GM23338 (cell line): ENCODE results near the gene C4orf36. TPM values are rescaled to one million over a fixed set of nuclear protein-coding genes. Genes with fewer than 3 reads are reported as not detected.

Source experiments
- ATAC-seq: fragments of 200-7000 bp; cut with Tn5 transposase; 3 replicates; pipeline ENCODE4 v1.9.1; 2020
- DNase-seq: peaks from one replicate; pipeline ENCODE4 v3.0.0-alpha.2; 2015; ENCODE audit warnings: low spot score
- H2AFZ ChIP-seq: fragments of 200-600 bp; sonication (generic); 2 replicates; pipeline ENCODE4 v1.8.0; 2016; ENCODE audit warnings: antibody characterized with exemption, mild to moderate bottlenecking, moderate library complexity
- H3F3A ChIP-seq: fragments of 200-600 bp; sonication (generic); replicated peaks from 2 replicates; pipeline ENCODE4 v1.8.0; 2017; ENCODE audit warnings: antibody characterized with exemption, mixed run types, low read depth
- H3K27ac ChIP-seq: fragments of 200-600 bp; sonication (generic); 2 replicates; pipeline ENCODE4 v1.6.1; 2016; ENCODE audit warnings: low read depth
- H3K27me3 ChIP-seq: fragments of 200-600 bp; sonication (generic); 2 replicates; pipeline ENCODE4 v1.8.0; 2016; ENCODE audit warnings: mild to moderate bottlenecking, mixed run types, moderate library complexity; ENCODE audit not compliant: insufficient read depth
- H3K36me3 ChIP-seq: fragments of 200-600 bp; sonication (generic); 2 replicates; pipeline ENCODE4 v1.8.0; 2016; ENCODE audit warnings: mild to moderate bottlenecking; ENCODE audit not compliant: insufficient read depth
- H3K4me1 ChIP-seq: fragments of 200-600 bp; sonication (generic); 2 replicates; pipeline ENCODE4 v1.8.0; 2016; ENCODE audit warnings: mild to moderate bottlenecking, moderate library complexity; ENCODE audit not compliant: insufficient read depth
- H3K4me2 ChIP-seq: fragments of 200-600 bp; sonication (generic); 2 replicates; pipeline ENCODE4 v1.7.1; 2017; ENCODE audit warnings: mixed run types
- H3K4me3 ChIP-seq: fragments of 200-600 bp; sonication (generic); 2 replicates; pipeline ENCODE4 v1.6.1; 2016; ENCODE audit warnings: mixed run types
- H3K79me2 ChIP-seq: fragments of 200-600 bp; sonication (generic); replicated peaks from 2 replicates; pipeline ENCODE4 v1.8.0; 2017; ENCODE audit warnings: mild to moderate bottlenecking; ENCODE audit not compliant: insufficient read depth
- H3K9me2 ChIP-seq: fragments of 200-600 bp; sonication (generic); 2 replicates; pipeline ENCODE4 v1.8.0; 2017; ENCODE audit not compliant: insufficient read depth
- H4K20me1 ChIP-seq: fragments of 200-600 bp; sonication (generic); replicated peaks from 2 replicates; pipeline ENCODE4 v1.8.0; 2017; ENCODE audit warnings: mild to moderate bottlenecking; ENCODE audit not compliant: insufficient read depth
- H3K27ac Mint-ChIP-seq: 2 replicates; pipeline ENCODE4 v1.8.0; 2020; ENCODE audit warnings: inconsistent platforms, mild to moderate bottlenecking, moderate library complexity, mixed read lengths
- H3K27me3 Mint-ChIP-seq: 3 replicates; pipeline ENCODE4 v1.8.0; 2022; ENCODE audit warnings: low read depth, mild to moderate bottlenecking, moderate library complexity, mixed read lengths, inconsistent platforms; ENCODE audit not compliant: insufficient read depth, poor library complexity
- H3K36me3 Mint-ChIP-seq: 3 replicates; pipeline ENCODE4 v1.8.0; 2021; ENCODE audit warnings: low read depth, mild to moderate bottlenecking, inconsistent platforms, moderate library complexity, mixed read lengths
- H3K4me1 Mint-ChIP-seq: 3 replicates; pipeline ENCODE4 v1.8.0; 2020; ENCODE audit warnings: mild to moderate bottlenecking, inconsistent platforms, mixed read lengths
- H3K4me3 Mint-ChIP-seq: 3 replicates; pipeline ENCODE4 v1.8.0; 2021; ENCODE audit warnings: moderate library complexity, mild to moderate bottlenecking, inconsistent platforms, mixed read lengths
- H3K9me3 Mint-ChIP-seq: 3 replicates; pipeline ENCODE4 v1.8.0; 2020; ENCODE audit warnings: moderate library complexity, mild to moderate bottlenecking, inconsistent platforms, mixed read lengths
- CREB1 ChIP-seq: fragments of 250-450 bp; sonication (Bioruptor Pico); IDR thresholded peaks from 2 replicates; pipeline ENCODE4 v1.5.0; 2020; ENCODE audit warnings: low read depth, mild to moderate bottlenecking, moderate library complexity
- JUNB ChIP-seq: IDR thresholded peaks from one replicate; pipeline ENCODE4 v1.6.1; 2016; ENCODE audit warnings: antibody characterized with exemption; ENCODE audit not compliant: unreplicated experiment
- STAT1 ChIP-seq: IDR thresholded peaks from one replicate; pipeline ENCODE4 v1.6.1; 2016; ENCODE audit warnings: antibody characterized with exemption; ENCODE audit not compliant: unreplicated experiment
- ZNF114 ChIP-seq: fragments of 250-450 bp; sonication (Bioruptor Pico); IDR thresholded peaks from 2 replicates; pipeline ENCODE4 v1.5.0; 2020; ENCODE audit warnings: mild to moderate bottlenecking, moderate library complexity
- ZNF331 ChIP-seq: fragments of 250-450 bp; sonication (Bioruptor Pico); IDR thresholded peaks from 2 replicates; pipeline ENCODE4 v1.5.0; 2020; ENCODE audit warnings: low read depth, mild to moderate bottlenecking, moderate library complexity
- polyA plus RNA-seq: library from polyadenylated mRNA; unstranded; fragments of >200 nt; fragmentation: Nextera tagmentation; extraction: Ambion mirVana; gene quantifications from 2 replicates; pipeline ENCODE4 v1.2.1, GENCODE V29; 2016
- total RNA-seq: library from RNA; depleted of rRNA; stranded (reverse); fragments of >200 nt; shearing (Covaris generic); gene quantifications from 2 replicates; pipeline ENCODE4 v1.2.3, GENCODE V29; 2014
- TF ChIP-seq, protein P1 (sequence below): fragments of 250-450 bp; sonication (Bioruptor Pico); IDR thresholded peaks from 2 replicates; pipeline ENCODE4 v1.5.0; 2020; ENCODE audit warnings: mild to moderate bottlenecking, moderate library complexity
- TF ChIP-seq, protein P2 (sequence below): IDR thresholded peaks from one replicate; pipeline ENCODE4 v1.6.1; 2018; ENCODE audit warnings: antibody characterized with exemption; ENCODE audit not compliant: unreplicated experiment
- TF ChIP-seq, protein P3 (sequence below): IDR thresholded peaks from 2 replicates; pipeline ENCODE4 v1.6.1; 2016; ENCODE audit warnings: antibody characterized with exemption

The C4orf36 gene
- total and polyA plus RNA-seq, 2 experiments from 2014 or later, result 1.1 to 1.6 TPM

DNA sequence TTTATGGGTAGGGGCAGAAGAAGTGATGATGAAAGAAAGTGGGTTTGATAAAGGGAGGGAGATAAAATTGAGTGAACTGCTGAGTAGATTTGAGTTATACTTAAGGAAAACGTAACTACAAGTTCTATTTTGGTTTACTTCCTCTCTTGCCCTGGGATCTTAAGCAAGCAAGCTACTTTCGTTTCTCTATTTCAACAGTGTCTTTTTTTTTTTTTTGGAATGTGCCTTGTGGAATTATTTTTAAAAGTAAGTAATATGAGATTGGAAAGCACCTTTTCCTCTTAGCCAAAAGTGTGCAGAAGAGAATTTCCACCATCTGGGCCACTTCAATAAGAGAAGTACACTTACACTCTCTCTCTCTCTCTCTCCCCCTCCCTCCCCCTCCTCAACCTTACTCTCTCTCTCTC, 16.0 kb upstream of the C4orf36 start:
- Histone ChIP-seq H3F3A (no peaks in the 10 kb centered on the region), H3K79me2 (no peaks in the 10 kb centered on the region), H3K36me3 (no peaks in the 10 kb centered on the region), H3K4me2 (no peak overlapping the region), H3K9me2 (peaks cover 2% of the 10 kb centered on the region; the same call in 1 of the 2 replicates), H3K4me1 (peaks cover 12% of the 10 kb centered on the region), H3K27ac (no peak overlapping the region), H3K27me3 (peaks cover 13% of the 10 kb centered on the region), H2AFZ (no peak overlapping the region), H3K4me3 (no peak overlapping the region), H4K20me1 (no peaks in the 10 kb centered on the region)
- 0 out of 3 replicates have a peak, but pooled peaks cover 5% of the 10 kb centered on the region for H3K9me3 Mint-ChIP-seq
- H3K4me3 Mint-ChIP-seq, result no peak overlapping the region
- peaks cover 12% of the 10 kb centered on the region for H3K4me1 Mint-ChIP-seq
- H3K36me3 Mint-ChIP-seq, result peaks cover 2% of the 10 kb centered on the region; the same call in 2 of the 3 replicates
- ATAC-seq, result no peak
- H3K27ac Mint-ChIP-seq, result no peak overlapping the region
- TF ChIP-seq JUNB, result no peak
- TF ChIP-seq ZNF114 (CRISPR knock-in tag), result no peak
- TF ChIP-seq, protein P1, sequence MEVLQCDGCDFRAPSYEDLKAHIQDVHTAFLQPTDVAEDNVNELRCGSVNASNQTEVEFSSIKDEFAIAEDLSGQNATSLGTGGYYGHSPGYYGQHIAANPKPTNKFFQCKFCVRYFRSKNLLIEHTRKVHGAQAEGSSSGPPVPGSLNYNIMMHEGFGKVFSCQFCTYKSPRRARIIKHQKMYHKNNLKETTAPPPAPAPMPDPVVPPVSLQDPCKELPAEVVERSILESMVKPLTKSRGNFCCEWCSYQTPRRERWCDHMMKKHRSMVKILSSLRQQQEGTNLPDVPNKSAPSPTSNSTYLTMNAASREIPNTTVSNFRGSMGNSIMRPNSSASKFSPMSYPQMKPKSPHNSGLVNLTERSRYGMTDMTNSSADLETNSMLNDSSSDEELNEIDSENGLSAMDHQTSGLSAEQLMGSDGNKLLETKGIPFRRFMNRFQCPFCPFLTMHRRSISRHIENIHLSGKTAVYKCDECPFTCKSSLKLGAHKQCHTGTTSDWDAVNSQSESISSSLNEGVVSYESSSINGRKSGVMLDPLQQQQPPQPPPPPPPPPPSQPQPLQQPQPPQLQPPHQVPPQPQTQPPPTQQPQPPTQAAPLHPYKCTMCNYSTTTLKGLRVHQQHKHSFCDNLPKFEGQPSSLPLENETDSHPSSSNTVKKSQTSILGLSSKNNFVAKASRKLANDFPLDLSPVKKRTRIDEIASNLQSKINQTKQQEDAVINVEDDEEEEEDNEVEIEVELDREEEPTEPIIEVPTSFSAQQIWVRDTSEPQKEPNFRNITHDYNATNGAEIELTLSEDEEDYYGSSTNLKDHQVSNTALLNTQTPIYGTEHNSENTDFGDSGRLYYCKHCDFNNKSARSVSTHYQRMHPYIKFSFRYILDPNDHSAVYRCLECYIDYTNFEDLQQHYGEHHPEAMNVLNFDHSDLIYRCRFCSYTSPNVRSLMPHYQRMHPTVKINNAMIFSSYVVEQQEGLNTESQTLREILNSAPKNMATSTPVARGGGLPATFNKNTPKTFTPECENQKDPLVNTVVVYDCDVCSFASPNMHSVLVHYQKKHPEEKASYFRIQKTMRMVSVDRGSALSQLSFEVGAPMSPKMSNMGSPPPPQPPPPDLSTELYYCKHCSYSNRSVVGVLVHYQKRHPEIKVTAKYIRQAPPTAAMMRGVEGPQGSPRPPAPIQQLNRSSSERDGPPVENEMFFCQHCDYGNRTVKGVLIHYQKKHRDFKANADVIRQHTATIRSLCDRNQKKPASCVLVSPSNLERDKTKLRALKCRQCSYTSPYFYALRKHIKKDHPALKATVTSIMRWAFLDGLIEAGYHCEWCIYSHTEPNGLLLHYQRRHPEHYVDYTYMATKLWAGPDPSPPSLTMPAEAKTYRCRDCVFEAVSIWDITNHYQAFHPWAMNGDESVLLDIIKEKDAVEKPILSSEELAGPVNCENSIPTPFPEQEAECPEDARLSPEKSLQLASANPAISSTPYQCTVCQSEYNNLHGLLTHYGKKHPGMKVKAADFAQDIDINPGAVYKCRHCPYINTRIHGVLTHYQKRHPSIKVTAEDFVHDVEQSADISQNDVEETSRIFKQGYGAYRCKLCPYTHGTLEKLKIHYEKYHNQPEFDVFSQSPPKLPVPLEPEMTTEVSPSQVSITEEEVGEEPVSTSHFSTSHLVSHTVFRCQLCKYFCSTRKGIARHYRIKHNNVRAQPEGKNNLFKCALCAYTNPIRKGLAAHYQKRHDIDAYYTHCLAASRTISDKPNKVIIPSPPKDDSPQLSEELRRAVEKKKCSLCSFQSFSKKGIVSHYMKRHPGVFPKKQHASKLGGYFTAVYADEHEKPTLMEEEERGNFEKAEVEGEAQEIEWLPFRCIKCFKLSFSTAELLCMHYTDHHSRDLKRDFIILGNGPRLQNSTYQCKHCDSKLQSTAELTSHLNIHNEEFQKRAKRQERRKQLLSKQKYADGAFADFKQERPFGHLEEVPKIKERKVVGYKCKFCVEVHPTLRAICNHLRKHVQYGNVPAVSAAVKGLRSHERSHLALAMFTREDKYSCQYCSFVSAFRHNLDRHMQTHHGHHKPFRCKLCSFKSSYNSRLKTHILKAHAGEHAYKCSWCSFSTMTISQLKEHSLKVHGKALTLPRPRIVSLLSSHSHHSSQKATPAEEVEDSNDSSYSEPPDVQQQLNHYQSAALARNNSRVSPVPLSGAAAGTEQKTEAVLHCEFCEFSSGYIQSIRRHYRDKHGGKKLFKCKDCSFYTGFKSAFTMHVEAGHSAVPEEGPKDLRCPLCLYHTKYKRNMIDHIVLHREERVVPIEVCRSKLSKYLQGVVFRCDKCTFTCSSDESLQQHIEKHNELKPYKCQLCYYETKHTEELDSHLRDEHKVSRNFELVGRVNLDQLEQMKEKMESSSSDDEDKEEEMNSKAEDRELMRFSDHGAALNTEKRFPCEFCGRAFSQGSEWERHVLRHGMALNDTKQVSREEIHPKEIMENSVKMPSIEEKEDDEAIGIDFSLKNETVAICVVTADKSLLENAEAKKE (CRISPR knock-in tag), result no peak
- H3K27me3 Mint-ChIP-seq, result peaks cover 7% of the 10 kb centered on the region
- DNase-seq, result no peak

DNA sequence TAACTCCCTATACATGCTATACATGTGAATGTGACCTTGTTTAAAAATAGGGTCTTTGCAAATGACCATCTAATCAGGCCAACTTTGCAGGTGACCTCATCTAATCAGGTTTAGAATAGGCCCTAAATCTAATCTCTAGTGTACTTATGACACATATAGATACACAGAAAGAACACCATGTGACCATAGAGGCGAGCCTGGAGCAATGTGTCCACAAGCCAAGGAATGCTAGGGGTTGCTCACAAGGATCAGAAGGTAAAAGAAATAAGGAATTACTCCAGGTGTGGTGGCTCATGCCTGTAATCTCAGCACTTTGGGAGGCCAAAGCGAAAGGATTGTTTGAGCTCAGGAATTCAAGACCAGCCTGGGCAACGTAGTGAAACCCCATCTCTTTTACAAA, 9.6 kb upstream of the C4orf36 start:
- H3K27me3 Mint-ChIP-seq, result peaks cover 10% of the 10 kb centered on the region
- DNase-seq, result no peak
- H3K27ac ChIP-seq, result no peak overlapping the region
- H3K9me2 ChIP-seq, result peaks cover 4% of the 10 kb centered on the region; the same call in 1 of the 2 replicates
- H3K9me3 Mint-ChIP-seq, result peaks cover 6% of the 10 kb centered on the region; the same call in 1 of the 3 replicates
- H3K79me2 ChIP-seq, result no peaks in the 10 kb centered on the region
- H4K20me1 ChIP-seq, result no peaks in the 10 kb centered on the region
- H3K36me3 Mint-ChIP-seq, result peaks cover 3% of the 10 kb centered on the region; the same call in 2 of the 3 replicates
- no peak overlapping the region for H3K4me3 ChIP-seq
- peaks cover 3% of the 10 kb centered on the region; the same call in 1 of the 2 replicates for H3K4me1 ChIP-seq
- no peak overlapping the region for H3K4me3 Mint-ChIP-seq
- H3K4me2 ChIP-seq, result no peak overlapping the region
- H3K36me3 ChIP-seq, result no peaks in the 10 kb centered on the region
- H3K4me1 Mint-ChIP-seq, result no peaks in the 10 kb centered on the region
- peaks cover 15% of the 10 kb centered on the region for H3K27me3 ChIP-seq
- H2AFZ ChIP-seq, result no peak overlapping the region
- no peak for ATAC-seq
- no peaks in the 10 kb centered on the region for H3F3A ChIP-seq
- H3K27ac Mint-ChIP-seq, result no peak overlapping the region
- TF ChIP-seq, protein P2, sequence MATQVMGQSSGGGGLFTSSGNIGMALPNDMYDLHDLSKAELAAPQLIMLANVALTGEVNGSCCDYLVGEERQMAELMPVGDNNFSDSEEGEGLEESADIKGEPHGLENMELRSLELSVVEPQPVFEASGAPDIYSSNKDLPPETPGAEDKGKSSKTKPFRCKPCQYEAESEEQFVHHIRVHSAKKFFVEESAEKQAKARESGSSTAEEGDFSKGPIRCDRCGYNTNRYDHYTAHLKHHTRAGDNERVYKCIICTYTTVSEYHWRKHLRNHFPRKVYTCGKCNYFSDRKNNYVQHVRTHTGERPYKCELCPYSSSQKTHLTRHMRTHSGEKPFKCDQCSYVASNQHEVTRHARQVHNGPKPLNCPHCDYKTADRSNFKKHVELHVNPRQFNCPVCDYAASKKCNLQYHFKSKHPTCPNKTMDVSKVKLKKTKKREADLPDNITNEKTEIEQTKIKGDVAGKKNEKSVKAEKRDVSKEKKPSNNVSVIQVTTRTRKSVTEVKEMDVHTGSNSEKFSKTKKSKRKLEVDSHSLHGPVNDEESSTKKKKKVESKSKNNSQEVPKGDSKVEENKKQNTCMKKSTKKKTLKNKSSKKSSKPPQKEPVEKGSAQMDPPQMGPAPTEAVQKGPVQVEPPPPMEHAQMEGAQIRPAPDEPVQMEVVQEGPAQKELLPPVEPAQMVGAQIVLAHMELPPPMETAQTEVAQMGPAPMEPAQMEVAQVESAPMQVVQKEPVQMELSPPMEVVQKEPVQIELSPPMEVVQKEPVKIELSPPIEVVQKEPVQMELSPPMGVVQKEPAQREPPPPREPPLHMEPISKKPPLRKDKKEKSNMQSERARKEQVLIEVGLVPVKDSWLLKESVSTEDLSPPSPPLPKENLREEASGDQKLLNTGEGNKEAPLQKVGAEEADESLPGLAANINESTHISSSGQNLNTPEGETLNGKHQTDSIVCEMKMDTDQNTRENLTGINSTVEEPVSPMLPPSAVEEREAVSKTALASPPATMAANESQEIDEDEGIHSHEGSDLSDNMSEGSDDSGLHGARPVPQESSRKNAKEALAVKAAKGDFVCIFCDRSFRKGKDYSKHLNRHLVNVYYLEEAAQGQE, result no peak
- TF ChIP-seq, protein P3, sequence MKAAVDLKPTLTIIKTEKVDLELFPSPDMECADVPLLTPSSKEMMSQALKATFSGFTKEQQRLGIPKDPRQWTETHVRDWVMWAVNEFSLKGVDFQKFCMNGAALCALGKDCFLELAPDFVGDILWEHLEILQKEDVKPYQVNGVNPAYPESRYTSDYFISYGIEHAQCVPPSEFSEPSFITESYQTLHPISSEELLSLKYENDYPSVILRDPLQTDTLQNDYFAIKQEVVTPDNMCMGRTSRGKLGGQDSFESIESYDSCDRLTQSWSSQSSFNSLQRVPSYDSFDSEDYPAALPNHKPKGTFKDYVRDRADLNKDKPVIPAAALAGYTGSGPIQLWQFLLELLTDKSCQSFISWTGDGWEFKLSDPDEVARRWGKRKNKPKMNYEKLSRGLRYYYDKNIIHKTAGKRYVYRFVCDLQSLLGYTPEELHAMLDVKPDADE, result no peak
- TF ChIP-seq CREB1 (CRISPR knock-in tag) (no peak), ZNF114 (CRISPR knock-in tag) (no peak), JUNB (no peak), STAT1 (no peak), ZNF331 (CRISPR knock-in tag) (no peak)
